ENCODE results near the gene SKP1.

SKP1 gene

DNA sequence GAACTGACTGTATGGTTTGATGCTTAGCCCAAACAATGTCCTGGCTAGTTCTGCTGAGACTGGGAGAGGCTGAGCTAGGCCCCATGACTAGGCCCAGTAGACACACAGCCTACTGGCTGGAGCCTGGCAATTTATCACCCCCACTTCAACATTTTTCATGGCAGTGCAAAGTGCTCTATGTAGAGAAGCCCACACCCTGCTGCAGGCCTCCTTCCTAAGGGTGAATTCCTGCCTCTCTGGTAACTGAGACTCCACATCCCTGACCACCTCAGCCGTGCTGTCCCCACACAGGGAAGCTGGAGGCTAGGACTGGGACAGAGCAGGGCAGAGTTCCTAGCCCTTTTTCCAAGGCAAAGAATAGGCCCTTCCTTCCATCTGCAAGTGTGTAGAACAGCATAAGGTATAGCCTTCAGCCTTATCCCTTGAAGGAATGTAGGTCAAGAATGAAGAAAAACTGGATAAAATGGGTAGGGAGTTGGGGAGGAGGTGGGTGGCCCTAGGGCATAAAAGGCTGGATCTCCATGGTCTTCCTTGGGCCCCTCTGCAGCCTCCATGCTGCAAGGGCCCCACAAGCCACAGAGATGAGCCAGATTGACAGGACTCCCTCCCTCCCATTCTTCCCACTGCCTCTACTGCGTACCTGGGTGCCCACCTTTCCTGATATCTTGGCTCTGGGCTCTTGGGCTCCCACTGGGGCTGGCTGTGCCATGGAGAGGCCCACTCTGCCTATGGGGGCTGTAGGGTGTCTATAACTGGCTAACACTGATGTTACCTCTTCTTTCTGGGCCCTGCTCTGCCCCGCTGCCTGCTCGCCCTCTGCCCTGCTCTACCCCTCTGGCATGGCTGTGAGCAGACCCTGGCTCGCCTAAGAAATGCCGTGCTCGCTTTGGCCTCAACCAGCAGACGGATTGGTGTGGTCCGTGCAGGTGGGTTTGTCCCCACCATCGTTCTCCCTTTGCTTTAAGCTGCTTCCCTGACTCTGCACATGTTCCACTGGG, 32.5 kb downstream of the SKP1 start:
- no peak for DNase-seq (ENCODE audit: low spot score)

- no peak for DNase-seq (ENCODE audit: low spot score)
Measured at GRCh38 chr5:134143431-134143830, 33.3 kb downstream of the SKP1 start.

GRCh38 chr5:134142806-134143205, 33.9 kb downstream of the SKP1 start:
- no peak for DNase-seq (ENCODE audit: low spot score)

DNA sequence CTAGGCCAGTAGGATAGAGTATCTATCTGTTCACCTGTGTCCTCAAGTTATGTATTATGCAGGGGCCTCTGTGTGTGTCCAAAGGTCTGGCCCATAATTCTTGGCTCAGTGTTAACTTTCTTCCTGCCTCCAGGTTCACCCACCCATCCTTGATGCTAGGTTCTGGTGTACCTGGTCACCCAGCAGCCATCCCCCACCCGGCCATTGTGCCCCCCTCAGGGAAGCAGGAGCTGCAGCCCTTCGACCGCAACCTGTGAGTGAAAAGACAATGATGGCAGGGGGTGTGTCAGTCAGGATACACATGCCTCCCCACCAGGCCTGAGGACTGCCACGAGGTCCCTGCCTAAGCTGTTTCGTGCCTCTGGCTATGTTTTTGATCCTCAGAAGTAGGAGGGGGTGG, 34.7 kb downstream of the SKP1 start:
- no peak for DNase-seq (ENCODE audit: low spot score)

GRCh38 chr5:134141331-134142050, 35.3 kb downstream of the SKP1 start:
- DNase-seq (ENCODE audit: low spot score) = no peak

DNA sequence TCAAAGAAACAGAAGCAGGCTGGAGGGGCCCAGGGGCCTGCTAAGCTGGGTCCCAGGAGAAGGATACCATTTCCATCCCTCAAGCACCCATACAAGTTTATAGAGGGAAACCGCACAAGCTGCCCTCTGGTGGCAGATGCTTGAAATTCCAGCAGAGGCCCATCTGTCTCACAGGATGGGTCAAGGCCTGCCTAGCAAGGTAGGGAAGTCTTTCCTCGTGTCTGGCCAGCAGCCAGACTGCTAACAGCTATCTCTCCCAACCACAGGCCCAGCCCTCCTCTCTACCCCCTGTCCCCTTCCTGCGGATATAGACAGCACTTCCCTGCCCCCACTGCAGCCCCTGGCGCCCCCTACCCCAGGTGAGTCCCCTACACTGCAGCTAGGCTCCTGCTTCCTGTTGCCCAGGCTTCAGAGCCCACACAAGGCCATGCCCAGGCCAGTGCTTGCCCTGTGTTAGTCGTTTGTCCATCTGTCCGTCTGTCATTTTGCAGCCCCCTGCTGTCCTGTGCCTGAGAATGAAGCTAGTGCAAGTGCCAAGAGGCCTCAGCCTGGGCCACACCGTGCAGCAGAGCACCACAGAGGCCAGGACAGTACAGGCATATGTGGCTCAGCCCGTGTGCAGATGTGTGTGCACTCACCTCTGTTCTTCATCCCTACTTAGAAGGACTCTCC, 36.1 kb downstream of the SKP1 start:
- peak; percentile 67 for DNase-seq (ENCODE audit: low spot score)

- no peak for DNase-seq (ENCODE audit: low spot score)
Measured at GRCh38 chr5:134139891-134140469, 36.8 kb downstream of the SKP1 start.

DNA sequence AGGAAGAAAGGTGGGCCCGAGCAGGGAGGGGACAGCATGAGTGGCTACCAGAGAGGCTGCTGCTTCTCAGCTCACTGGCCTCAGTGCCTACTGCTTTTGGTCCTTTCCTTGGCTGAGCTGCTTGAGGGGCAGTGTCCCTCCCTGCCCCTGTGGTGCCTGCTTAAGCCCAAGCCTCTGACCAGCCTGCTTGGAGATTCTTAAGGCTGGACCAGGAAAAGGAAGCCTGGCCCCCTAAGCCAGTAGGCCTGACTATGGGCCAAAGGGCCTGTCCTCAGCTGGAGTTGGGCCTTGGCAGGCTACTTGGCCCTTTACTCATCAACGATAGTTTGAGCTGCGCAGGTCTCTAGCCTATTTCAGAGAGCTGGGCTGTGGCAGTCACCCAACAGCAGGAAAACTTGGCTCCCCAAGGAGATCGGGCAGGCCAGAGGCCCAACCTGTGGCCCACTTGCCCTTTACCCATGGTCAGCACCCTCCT, 37.3 kb downstream of the SKP1 start:
- no peak for DNase-seq (ENCODE audit: low spot score)

DNA sequence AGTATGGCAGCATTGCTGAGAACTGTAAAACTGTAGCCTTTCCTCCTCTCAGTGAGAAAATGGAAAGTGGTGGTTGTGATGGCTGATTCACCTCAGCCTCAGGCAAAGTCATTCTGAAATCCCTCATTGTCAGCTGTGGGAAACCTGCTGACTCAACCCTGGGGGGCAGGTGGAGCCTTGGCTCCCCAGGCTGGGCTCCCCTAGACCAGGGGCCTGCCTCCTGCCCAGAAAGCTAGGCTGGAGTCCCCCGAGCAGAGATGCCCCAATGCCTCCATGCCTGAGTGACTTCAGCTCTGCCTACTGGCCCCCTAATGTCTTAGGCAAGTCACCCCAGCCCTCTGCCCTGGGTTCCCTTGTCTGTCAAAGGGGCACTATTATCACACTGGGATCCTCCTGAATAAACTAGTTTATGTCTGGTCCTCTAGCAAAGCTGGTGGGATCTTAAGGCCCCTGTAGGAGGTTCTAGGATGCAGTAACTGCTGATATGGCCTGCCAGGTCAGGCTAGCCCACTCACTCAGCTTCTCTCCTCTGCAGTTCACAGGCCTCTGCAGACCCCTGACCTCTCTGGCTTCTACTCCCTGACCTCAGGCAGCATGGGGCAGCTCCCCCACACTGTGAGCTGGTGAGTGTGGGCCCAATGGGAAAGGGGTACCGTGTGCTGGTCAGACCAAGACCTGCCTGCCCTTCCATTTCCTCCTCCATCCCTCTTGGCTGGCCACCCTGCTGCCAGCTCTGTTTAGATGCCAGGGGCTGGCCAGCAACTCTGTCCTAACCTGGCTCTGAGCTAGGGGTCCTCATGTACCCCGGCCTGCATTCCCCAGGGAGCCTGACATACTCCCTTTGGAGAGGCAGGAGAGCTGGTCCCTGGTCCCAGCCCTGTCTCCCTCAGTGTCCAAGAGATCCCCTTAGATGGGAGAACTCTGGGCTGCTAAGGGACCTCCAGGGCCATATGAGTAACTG, 38.1 kb downstream of the SKP1 start:
- no peak for DNase-seq (ENCODE audit: low spot score)

DNA sequence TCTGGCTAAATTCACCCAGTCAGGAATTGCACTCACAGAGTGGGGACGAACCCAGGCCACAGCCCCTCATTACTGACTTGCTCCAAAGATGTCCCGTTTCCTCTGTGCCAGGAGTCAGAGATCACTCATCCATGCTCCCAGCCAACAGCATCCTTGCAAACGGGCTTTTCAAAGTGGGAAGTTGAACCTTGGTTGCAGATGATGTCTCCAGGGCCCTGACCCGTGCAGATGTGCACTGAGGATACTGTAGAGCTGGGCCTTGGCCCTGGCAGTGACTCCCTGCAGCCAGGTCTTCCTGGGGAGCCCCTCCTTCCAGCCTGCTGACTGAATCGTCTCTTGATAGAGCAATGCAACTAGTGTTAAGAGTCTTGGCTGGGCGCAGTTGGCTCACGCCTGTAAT, 40.0 kb downstream of the SKP1 start:
- no peak for DNase-seq (ENCODE audit: low spot score)

DNA sequence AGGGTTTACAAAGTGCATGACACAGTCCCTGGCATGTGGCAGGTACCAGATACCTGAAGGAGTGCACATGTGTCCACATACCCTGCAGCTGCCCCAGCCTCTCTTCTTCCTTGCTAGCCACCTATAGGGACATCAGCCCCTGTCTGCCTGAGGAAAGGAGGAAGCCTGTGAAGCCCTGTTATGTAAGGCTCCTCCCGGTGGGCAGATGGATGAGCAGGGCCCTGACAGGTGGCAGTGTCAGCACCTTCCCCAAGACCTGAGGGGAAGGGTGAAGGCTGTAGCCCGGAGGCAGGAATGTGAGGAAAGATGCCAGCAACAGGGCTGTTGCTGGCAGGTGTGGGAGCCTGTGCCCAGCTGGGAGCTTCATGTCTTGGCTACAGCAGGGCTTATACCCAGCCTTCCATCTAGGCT, 40.5 kb downstream of the SKP1 start:
- DNase-seq (ENCODE audit: low spot score) = no peak

DNA sequence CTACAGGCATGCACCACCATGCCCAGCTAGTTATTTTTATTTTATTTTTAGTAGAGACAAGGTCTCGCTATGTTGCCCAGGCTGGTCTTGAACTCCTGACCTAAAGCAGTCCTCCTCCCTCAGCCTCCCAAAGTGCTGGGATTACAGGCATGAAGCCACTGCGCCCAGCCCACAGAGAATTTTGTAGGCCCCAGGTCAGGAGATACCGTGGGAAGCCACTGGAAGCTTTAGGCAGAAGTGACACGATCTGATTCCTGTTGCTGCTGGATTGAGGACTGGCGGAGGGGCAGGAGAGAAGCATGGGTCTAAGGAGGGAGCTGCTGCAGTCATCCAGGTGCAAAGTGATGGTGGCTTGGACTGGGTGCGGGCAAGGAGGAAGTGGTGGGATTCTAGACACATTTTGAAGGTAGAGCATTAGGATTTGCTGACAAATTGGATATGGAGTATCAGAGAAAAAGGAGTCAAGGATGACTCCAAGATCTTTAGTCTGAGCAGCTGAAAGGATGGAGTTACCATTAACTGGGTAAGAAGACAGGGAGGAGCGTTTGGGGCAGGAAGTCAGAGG, 41.6 kb downstream of the SKP1 start:
- DNase-seq (ENCODE audit: low spot score) = no peak

- DNase-seq (ENCODE audit: low spot score) = no peak
Measured at GRCh38 chr5:134133995-134134541, 42.7 kb downstream of the SKP1 start.

DNA sequence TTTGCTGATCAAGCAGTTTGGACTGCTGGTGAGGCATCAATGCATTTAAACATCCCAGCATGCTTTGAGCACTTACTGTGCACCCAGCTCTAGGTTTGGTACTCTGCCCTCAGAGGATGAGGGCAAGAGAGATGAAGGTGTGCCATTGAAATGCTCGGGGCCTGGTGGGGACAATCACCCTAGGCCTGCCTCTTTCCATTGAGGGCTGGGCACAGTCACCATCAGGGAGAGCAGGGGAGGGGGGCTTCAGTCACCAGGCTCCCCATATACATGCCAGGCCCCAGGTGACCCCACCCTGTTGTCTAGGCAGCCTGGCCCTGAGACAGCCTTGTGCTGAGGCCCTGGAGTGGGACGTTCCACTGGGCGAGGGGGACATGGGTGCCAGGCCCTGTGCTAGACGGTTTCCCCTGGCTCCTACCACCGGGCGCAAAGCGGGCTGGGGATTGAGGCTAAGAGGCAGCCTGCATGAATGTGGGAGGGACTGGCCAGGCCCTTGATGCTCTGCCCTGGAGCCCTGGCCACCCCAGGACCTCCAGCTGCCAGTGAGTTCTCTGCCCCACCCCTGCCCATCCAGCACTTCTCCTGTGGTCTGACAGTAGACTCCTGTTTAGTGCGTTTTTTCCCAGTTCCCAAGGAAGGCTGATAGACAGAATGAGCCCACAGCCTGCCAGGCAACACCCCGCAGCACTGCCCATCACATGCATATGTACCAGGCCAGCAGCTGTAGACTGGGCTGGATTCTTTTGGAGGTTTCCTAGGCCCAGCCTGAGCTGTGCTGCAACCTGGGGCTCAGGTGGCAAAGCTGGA, 43.4 kb downstream of the SKP1 start:
- no peak for DNase-seq (ENCODE audit: low spot score)

- no peak for DNase-seq (ENCODE audit: low spot score)
Measured at GRCh38 chr5:134132372-134133187, 44.2 kb downstream of the SKP1 start.

DNA sequence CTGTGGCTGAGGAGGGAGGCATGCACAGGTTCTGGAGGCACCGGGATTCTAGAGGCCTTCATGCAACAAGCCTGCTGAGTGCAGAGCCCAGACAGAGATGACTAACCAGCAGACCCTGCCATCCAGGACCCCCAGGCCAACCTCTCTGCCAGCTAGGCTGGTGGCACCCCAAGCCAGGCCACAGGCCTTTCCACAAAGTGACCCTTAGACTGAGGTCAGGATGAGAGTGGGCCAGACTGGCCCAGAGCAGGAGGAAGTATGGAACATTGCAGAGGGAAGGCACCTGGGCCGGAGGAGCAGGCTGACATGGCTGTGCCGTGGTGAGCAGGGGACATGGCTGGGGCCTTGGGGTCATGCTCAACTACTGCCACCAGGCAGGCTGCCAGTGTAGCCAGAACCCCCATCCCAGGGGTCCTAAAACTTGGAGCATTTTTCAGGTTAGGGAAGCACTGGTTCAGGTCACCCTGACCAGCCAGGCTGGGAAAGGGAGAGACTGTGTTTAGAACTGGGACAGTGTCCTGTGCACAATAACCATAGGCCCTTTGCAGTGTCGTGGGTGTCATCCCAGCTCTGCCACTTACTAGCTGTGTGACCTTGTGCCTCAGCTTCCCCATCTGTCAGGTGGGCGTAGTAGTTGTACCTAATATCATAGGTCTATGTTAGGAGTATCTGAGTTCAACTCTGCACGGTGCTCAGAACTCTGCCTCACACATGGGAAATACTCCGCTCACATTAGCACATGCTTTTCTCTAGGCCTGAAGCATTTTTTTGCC, 45.0 kb downstream of the SKP1 start:
- DNase-seq (ENCODE audit: low spot score) = no peak

DNA sequence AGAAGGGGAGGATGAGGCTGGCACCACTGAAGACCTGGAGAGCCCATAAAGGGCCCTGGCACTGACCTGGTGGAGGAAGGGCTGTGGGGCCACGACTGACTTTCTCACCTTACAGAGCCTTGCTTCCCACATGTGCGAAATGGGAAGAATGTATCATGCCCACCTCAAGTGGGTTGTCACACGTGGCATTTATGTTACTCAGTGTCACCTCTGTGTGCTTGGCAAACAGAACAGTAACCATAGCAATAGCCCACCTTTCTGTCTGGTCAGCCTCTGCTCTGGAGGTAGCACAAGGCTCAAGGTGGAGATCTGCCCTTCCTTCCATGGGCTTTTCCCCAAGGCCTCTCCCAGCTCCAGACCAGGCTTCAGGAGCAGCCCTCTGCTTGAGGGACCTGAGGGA, 45.6 kb downstream of the SKP1 start:
- no peak for DNase-seq (ENCODE audit: low spot score)
